Keratinocyte (primary cell): ENCODE measurements around the gene MARCHF9. TPM values are rescaled to one million over a fixed set of nuclear protein-coding genes. Genes with fewer than 3 reads are reported as not detected.

Experiments used
- DNase-seq: peaks from one replicate; pipeline ENCODE4 v3.0.0-alpha.2; 2011; ENCODE audit warnings: low read depth, missing footprints, low spot score
- FAIRE-seq: peaks from 2 replicates; lab custom pipeline; 2011; peaks lifted over from hg19 to GRCh38; lab: Jason Lieb, UNC
- H2AFZ ChIP-seq: 2 replicates; pipeline ENCODE4 v1.6.0; 2012; ENCODE audit warnings: low read length, control low read depth, inconsistent platforms; ENCODE audit not compliant: control insufficient read depth
- H3K27ac ChIP-seq: 2 replicates; pipeline ENCODE4 v1.5.1; 2011; ENCODE audit warnings: low read length; ENCODE audit not compliant: control insufficient read depth, insufficient read depth
- H3K27me3 ChIP-seq: 3 replicates; pipeline ENCODE4 v1.6.0; 2011; ENCODE audit warnings: low read length; ENCODE audit not compliant: control insufficient read depth, insufficient read depth; ENCODE audit errors: extremely low read depth
- H3K36me3 ChIP-seq, 2 experiments: 2 replicates in 1 of 2; 3 replicates in 1 of 2; pipeline ENCODE4 v1.5.1; 2011; ENCODE audit warnings: low read length in 2 of 2, mild to moderate bottlenecking in 1 of 2; ENCODE audit not compliant: control insufficient read depth in 2 of 2, insufficient read depth in 2 of 2; ENCODE audit errors: extremely low read depth in 1 of 2
- H3K4me1 ChIP-seq: 3 replicates; pipeline ENCODE4 v1.5.1; 2011; ENCODE audit warnings: low read length; ENCODE audit not compliant: control insufficient read depth, insufficient read depth; ENCODE audit errors: extremely low read depth
- H3K4me2 ChIP-seq: 3 replicates; pipeline ENCODE4 v1.6.0; 2011; ENCODE audit warnings: low read depth, low read length; ENCODE audit not compliant: control insufficient read depth, insufficient read depth; ENCODE audit errors: extremely low read depth
- H3K4me3 ChIP-seq, 3 experiments: fragments of 200-600 bp in 1 of 3; sonication (generic) in 1 of 3; 2 replicates in 2 of 3; 3 replicates in 1 of 3; pipeline ENCODE4 v1.5.1; 2011 to 2016; ENCODE audit warnings: low read length in 3 of 3, mild to moderate bottlenecking in 3 of 3, control low read depth in 2 of 3, inconsistent platforms in 1 of 3, low read depth in 1 of 3, mixed read lengths in 1 of 3, mixed run types in 1 of 3, moderate library complexity in 1 of 3; ENCODE audit not compliant: control insufficient read depth in 2 of 3, insufficient read depth in 2 of 3; ENCODE audit errors: extremely low read depth in 1 of 3
- H3K79me2 ChIP-seq: 2 replicates; pipeline ENCODE4 v1.6.0; 2012; ENCODE audit warnings: low read length; ENCODE audit not compliant: control insufficient read depth, insufficient read depth
- H3K9ac ChIP-seq: 3 replicates; pipeline ENCODE4 v1.6.0; 2011; ENCODE audit warnings: low read length; ENCODE audit not compliant: control insufficient read depth, insufficient read depth; ENCODE audit errors: extremely low read depth
- H3K9me1 ChIP-seq: 3 replicates; pipeline ENCODE4 v1.6.0; 2011; ENCODE audit warnings: low read length; ENCODE audit not compliant: control insufficient read depth, insufficient read depth; ENCODE audit errors: extremely low read depth
- H3K9me3 ChIP-seq: 2 replicates; pipeline ENCODE4 v1.5.1; 2012; ENCODE audit warnings: low read depth, low read length; ENCODE audit not compliant: control insufficient read depth
- H4K20me1 ChIP-seq: 3 replicates; pipeline ENCODE4 v1.6.0; 2011; ENCODE audit warnings: low read length; ENCODE audit not compliant: control insufficient read depth, insufficient read depth; ENCODE audit errors: extremely low read depth
- EZH2 ChIP-seq: IDR thresholded peaks from one replicate; pipeline ENCODE4 v1.6.1; 2012; ENCODE audit warnings: inconsistent platforms, mild to moderate bottlenecking, low read length, moderate library complexity
- dilution Hi-C: fragments of 300-500 bp; cut with MboI; formaldehyde crosslinking; loops from one replicate; pipeline ENCODE4 v1.7.0; 2020; ENCODE audit warnings: low sequenced_read_pairs; ENCODE audit not compliant: extremely low pct_ligation_motif_present
- polyA plus RNA-seq, 5 experiments: library from polyadenylated mRNA; depleted of rRNA in 3 of 5; stranded (reverse) in 3 of 5; stranded (forward) in 1 of 5; unstranded in 1 of 5; fragments of >200 nt; gene quantifications; 1 replicate in 1 of 5; 2 replicates in 3 of 5; 3 replicates in 1 of 5; pipeline versions ENCODE4 v1.2.1 to v1.2.3, GENCODE V29; 2011 to 2012; ENCODE audit warnings: missing spikeins in 2 of 5, low read depth in 1 of 5, low replicate concordance in 1 of 5
- TF ChIP-seq, protein P1 (sequence below), 3 experiments: IDR thresholded peaks in 1 of 3; conservative IDR thresholded peaks in 1 of 3; optimal IDR thresholded peaks in 1 of 3; 2 replicates in 2 of 3; 3 replicates in 1 of 3; pipeline versions ENCODE3 to v1.5.1; 2011; ENCODE audit warnings: low read length in 3 of 3, mild to moderate bottlenecking in 3 of 3, moderate library complexity in 2 of 3, control low read depth in 1 of 3, inconsistent platforms in 1 of 3; ENCODE audit not compliant: insufficient read depth in 2 of 3; ENCODE audit errors: extremely low read depth in 1 of 3

Gene MARCHF9
- polyA plus RNA-seq, 1 donor (not counting 4 experiments of a cell fraction or from before 2014, with no cell fraction given) = 10.9 TPM

DNA sequence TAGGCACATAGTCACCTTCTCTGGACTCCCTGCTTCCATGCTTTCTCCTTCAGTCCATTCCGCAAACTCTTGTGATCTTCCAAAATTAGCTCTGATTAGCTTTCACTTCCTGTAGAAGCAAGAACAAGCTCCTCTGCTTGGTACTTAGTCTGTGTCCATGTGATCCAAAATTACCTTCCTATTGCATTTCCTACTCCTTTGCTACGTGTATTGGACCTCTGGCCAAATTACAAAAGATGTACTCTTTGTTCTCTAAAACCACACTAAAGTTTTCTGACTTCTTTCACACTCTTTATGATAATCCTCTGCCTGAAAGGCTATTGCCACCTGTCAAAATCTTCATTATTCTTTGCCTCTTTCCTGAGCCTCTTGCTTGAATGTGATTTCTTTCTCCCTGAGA lies 26.9 kb downstream of the MARCHF9 start:
- dilution Hi-C loops = no loop called here
- no peak for FAIRE-seq

DNA sequence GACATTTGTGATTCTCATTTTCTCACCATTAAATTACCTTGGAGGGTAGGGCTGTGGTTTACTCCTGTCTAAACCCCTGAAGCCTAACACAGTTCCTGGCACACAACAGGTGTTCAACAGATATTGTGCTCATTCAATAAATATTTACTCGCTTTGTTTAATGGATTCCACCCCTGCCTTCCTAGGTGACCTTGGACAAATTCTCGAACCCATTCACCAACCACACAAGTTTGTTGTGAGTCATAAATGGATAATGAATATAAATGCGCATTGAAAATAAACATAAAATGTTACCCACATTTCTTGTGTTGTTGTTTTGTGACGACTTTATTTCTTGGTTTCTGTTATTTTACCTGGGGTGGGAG lies 27.3 kb downstream of the MARCHF9 start:
- Histone ChIP-seq H3K4me2 (no peak overlapping the region), H3K9ac (no peak overlapping the region), H3K9me3 (no peaks in the 10 kb centered on the region), H3K4me3 (no peak overlapping the region), H2AFZ (no peak overlapping the region), H3K36me3 (peaks cover 9 to 12% of the 10 kb centered on the region in 2 experiments), H3K27ac (no peak overlapping the region), H3K9me1 (no peaks in the 10 kb centered on the region), H4K20me1 (no peaks in the 10 kb centered on the region), H3K4me1 (peaks cover 8% of the 10 kb centered on the region), H3K79me2 (peaks cover 16% of the 10 kb centered on the region), H3K27me3 (no peaks in the 10 kb centered on the region)
- no peak for DNase-seq
- TF ChIP-seq, protein P1, sequence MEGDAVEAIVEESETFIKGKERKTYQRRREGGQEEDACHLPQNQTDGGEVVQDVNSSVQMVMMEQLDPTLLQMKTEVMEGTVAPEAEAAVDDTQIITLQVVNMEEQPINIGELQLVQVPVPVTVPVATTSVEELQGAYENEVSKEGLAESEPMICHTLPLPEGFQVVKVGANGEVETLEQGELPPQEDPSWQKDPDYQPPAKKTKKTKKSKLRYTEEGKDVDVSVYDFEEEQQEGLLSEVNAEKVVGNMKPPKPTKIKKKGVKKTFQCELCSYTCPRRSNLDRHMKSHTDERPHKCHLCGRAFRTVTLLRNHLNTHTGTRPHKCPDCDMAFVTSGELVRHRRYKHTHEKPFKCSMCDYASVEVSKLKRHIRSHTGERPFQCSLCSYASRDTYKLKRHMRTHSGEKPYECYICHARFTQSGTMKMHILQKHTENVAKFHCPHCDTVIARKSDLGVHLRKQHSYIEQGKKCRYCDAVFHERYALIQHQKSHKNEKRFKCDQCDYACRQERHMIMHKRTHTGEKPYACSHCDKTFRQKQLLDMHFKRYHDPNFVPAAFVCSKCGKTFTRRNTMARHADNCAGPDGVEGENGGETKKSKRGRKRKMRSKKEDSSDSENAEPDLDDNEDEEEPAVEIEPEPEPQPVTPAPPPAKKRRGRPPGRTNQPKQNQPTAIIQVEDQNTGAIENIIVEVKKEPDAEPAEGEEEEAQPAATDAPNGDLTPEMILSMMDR (optimal IDR thresholded peaks at IDR 0.05 in 1 of 3, IDR thresholded peaks at IDR 0.05 in 1 of 3, conservative IDR thresholded peaks at IDR 0.05 in 1 of 3; ENCODE audit: extremely low read depth in 1 of 3, insufficient read depth in 2 of 3, low read length in 3 of 3) = no peak
- TF ChIP-seq EZH2 = no peak
- dilution Hi-C loops = no loop called here
- FAIRE-seq = no peak

More for the DNA sequence above, 26.9 kb downstream of the MARCHF9 start:
- H2AFZ ChIP-seq = no peak overlapping the region
- no peak overlapping the region for H3K9ac ChIP-seq
- no peaks in the 10 kb centered on the region for H4K20me1 ChIP-seq
- no peaks in the 10 kb centered on the region for H3K27me3 ChIP-seq
- peaks cover 7 to 8% of the 10 kb centered on the region in 2 experiments for H3K36me3 ChIP-seq
- H3K4me3 ChIP-seq = no peak overlapping the region
- H3K4me1 ChIP-seq = peaks cover 8% of the 10 kb centered on the region
- TF ChIP-seq, protein P1 (optimal IDR thresholded peaks at IDR 0.05 in 1 of 3, IDR thresholded peaks at IDR 0.05 in 1 of 3, conservative IDR thresholded peaks at IDR 0.05 in 1 of 3; ENCODE audit: extremely low read depth in 1 of 3, insufficient read depth in 2 of 3, low read length in 3 of 3) = no peak
- TF ChIP-seq EZH2 = no peak
- no peak overlapping the region for H3K4me2 ChIP-seq
- H3K79me2 ChIP-seq = peaks cover 16% of the 10 kb centered on the region
- H3K9me1 ChIP-seq = no peaks in the 10 kb centered on the region
- H3K27ac ChIP-seq = no peak overlapping the region
- DNase-seq = no peak
- H3K9me3 ChIP-seq = no peaks in the 10 kb centered on the region
